G401 (cell line): Measurements from ENCODE around the gene PIM3. TPM values are rescaled to one million over a fixed set of nuclear protein-coding genes. Genes with fewer than 3 reads are reported as not detected.

Experiments used
- DNase-seq: peaks from one replicate; pipeline ENCODE4 v3.0.0-alpha.2; 2015; ENCODE audit warnings: low spot score
- in situ Hi-C: cut with HindIII; loops from 2 replicates; pipeline ENCODE4 v1.10.0; 2016; ENCODE audit warnings: low sequenced_read_pairs, mixed read lengths
- total RNA-seq: library from RNA; depleted of rRNA; stranded (reverse); fragments of >200 nt; shearing (Covaris generic); gene quantifications from 2 replicates; pipeline ENCODE4 v1.2.3, GENCODE V29; 2014

Gene PIM3
- total RNA-seq, 1 experiment from 2014 or later: 106 TPM

DNA sequence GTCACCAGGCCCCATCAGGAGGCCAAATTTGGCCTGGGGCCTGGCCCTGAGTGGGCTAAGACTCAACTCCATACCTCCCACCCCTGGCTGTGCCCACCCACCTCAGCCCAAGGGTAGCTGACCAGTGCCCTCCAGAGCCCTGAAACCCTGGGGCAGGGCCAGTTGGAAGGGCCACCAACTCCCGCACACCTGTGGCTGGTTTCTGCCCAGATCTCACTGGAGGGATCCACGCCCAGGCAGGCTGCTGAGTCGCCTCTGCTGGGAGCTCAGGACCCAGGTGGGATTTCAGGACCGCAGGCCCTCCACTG is 8.9 kb upstream of the PIM3 start:
- in situ Hi-C loops: no loop called here

DNA sequence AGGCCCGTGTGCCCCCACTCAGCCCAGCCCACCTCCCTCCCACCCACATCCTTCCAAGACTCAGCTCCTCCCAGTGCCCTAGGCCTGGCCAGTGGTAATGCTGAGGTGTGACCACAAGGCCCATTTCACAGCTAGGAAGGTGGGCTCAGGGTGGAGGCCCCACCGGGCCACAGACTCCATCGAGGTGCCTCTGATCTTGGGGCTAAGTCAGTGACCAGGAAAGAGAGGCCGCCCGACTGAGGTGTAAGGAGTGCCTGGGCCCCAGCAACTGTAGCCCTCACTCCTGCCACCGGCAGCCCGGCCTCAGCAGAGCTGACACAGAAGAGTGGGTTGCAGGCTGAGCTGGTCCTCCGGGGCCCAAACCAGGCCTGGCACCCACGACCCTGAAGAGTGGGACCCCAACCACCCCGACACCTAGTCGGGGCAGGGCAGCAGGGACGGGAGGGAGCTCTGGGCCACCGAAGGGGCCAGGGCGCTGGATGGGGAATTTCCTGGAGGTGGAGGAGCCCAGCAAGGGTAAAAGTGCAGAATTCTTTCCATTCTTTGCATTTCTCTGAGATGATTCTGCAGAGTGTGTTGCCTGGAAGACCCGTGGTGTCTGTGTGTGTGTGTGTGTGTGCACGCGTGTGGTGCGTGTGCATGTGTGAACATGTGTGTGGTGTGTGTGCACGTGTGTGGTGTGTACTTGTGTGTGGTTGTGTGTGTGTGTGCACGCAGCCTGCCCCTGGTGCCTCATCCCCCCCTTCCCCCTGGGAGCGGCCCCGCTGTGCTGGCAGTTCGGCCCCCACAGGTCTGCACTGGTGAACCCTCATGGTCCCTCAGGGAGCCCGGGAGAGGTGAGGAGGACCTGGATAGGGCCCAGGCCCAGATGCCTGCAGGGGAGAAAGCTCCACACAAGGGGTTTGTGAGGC is 8.3 kb upstream of the PIM3 start:
- in situ Hi-C loops: no loop called here
- DNase-seq: no peak

More for the DNA sequence above, 8.9 kb upstream of the PIM3 start:
- DNase-seq: no peak

DNA sequence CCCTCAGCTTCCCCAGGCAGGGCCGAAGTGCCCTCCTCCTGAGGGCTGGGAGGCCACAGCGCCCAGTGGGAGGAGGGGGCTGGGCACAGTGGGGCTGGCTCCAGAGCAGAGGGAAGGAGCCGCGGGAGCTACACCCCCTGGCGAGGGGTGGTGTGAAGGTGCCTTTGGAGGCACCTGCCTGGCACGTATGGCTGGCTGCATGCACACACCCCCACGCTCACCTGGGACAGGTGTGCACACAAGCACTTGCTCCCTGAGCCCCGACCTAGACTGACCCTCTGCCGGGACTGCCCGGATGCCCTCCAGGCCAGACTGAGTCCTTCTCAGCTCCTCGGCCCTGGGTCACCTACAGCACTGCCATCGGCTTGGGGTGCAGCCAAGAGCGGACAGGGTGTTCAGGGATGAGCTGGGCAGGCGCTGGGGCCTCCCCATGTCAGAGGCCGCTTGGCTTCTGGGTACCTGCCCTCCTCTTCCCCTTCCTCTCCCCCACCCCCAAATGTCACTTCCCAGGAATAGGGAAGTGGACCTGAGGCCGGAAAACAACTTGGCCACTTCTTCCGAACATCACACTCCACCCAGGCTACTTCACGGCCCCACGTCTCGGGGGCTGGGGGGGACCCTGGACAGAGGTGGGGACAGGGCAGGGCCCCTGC is 7.4 kb upstream of the PIM3 start:
- no peak for DNase-seq
- in situ Hi-C loops: no loop called here

DNA sequence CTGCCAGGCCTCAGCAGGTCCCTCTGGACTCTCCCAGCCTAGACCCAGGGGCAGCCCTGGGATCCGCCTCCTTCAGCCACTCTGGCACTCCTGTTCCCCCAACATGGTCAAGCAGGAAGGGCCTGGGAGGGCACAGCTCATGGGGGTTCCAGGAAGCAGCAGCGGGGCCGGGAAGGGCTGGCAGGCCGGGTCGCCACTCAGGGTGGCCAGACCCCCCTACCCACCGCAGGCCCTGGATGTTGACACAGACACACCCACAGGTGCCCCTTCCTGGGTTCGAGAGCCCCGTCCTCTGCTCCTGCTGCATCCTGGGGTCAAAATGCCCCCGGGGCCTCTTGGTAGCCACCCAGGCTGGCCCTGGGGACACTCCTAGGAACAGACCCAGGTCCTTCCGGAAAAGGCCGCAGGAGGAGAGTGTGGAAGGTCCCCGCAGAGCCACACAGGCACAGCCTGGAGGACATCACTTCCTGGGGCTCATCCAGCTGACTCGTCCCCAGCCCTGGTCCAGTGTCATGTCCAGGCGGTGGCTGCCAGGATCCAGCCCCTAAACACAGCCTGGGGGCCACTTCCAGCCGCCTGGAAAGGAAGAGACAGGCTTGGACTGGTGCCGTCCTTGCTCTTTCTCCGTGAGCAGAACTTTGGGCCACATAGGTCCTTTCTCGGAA is 6.8 kb upstream of the PIM3 start:
- in situ Hi-C loops: no loop called here

DNA sequence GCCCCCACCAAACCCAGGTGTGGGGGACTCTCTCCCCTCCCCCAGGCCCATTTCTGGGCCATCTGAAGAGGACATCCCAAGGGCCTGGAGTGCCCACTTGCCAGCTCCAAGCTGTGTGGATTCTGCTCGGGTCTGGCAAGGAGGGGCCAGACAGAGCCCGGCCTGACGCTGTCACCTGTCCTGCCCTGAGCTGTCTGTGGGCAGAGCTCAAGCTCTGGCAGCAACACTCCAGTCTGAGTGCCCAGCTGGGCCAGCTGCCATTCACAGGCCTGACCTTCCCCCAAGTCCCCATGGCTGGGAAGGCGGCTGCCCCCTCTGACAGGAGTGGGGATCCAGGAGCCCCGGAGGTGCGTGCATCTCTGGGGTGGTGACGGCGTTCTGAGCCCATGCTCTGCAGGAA is 6.2 kb upstream of the PIM3 start:
- in situ Hi-C loops: no loop called here
- no peak for DNase-seq

More for the DNA sequence above, 6.8 kb upstream of the PIM3 start:
- no peak for DNase-seq

DNA sequence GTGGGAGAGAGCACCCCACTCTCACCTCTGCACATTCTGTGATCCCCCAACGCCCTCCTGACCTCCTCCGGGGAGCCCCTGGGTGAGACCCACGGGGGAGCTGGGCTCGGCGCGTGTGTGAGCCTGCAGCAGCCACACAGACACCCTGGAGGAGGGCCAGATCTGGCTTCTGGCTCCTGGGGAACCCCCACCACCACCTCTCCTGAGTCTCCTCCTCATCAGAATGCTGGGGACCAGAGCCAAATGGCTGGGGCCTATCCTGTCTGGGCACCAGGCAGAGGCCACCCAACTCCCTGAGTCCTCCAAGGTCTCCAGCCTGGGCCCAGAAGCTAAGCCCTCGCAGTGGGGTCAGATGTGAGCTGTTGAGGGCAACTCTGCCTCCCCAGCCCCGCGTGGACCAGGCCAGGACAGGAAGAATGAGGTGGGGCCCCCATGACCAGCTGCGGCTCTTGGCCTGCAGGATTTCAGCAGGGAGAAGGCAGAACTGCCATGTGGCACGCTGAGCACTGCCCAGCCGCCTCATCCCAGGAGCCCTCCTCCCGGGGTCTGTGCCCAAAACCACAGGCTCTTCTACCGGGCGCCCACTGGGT is 5.5 kb upstream of the PIM3 start:
- in situ Hi-C loops: no loop called here
- DNase-seq: no peak

DNA sequence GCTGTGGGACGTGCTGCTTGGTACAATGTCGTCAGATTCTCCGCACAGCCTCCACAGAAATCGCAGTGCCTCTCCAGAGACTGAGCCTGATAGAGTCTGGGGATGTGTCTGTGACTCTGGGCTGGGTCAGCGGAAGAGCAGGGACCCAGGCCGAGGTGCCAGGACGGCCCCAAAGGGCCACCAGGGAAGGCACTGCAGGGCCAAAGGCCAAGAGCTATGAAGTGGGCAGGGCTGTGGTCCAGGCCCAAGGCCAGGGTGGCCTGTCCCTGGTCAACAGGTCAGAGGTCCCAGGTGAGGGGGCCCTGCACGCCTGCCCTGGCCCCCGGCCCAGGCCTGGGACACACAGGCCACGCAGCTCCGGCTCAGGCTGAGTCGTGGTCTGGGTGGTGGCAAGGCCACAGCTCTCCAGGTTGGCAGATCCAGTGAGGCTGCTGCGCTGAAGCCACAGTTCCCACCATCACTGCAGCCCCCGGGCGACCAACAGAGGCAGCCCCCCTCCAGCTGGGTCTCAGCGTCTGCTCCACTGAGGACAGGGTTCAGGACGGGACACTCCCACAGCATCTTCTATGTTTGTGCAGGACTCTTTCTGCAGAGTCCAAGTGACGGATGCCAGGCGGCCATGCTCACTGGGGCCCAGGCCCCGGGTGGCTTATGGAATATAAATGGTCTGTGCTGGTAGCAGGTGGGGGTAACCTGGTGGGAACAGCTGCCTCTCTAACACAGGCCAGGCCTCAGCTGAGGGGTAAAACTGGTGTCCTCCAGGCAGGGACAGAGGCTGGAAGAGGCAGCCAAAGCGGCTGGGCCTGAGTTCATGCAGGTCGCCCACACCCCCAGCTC is 4.8 kb upstream of the PIM3 start:
- in situ Hi-C loops: no loop called here
- no peak for DNase-seq

DNA sequence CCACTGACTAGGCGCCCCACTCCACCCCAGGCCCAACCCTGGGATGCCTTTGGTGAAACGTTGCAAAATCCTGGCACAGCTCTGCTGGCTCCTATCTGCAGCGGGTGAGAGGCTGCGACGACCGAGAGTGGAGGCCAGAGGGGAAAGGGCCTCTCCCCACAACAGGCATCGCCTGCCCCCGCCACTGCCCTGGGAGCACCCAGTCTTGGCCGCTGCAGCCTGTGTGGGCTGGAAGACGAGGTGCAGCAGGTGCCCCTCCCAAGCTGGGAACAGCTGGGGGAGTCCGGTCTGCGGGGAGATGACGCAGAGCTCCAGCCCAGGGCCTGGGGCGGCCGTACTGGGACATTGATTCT is 4.2 kb upstream of the PIM3 start:
- no peak for DNase-seq
- in situ Hi-C loops: no loop called here

DNA sequence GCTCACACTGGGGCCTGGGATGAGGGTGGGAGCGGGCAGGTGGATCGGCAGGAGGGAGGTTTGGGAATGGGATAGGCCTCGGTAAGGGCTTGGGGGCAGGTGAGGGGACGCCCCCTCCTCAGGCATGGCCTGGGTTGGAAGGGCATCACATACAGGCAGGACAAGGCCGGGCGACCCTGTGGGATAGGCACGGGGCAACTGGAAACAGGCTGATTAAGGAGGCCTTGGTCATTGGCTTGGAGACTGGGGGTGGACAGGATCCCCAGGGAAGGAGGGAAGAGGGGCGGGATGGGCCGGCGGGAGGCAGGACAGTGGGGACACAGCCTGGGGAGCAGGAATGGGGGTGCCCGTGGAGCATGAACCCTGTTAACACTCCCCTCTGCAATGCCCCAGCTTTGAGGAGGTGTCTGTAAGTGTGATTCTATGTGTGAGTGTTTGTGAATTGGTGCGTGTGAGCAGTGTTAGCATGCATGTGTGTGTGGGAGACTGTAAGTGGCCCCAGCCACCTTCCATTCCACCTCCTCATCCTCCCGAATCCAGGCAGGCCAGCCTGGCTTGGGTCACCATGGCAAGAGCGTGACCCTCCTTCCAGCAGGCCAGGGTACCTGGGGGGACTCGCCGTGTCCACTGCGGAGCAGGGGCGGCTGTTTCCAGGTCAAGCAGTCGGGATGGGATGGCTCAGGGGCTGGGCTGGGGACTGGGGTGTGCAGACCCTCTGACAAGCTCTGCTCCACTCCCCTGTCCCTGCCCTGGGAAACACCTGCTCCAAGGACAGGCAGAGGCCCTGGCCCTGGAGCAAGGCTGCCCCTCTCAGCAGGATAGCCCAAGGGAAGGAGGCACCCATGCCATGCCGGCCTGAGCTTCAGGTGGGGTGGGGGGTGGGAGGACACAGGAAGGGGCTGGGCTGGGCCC is 3.4 kb upstream of the PIM3 start:
- DNase-seq: no peak
- in situ Hi-C loops: no loop called here

DNA sequence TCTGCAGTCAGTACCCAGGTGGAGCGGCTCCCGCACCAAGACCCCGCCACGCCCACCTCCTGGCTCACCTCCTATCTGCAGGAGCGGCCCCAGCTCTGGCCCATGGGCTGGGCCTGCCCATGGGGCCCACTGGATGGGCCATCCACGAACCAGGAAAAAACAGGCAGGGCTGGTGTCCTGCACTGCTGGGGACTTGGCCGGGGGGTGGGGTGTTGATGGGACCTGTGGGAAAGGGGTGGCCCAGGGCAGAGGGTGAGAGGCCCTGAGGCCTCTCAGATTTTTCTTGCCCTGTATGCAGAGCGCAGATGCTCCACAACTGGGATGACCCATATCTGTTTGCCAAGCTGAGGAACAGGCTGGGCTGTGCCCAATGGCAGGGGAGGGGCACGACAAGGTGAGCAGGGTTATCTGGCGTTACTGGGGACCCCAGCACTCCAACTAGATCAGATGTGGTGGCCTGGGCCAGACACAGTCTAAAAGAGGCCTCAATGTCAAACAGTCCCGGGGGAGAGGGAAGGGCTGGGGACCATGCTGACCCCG is 2.7 kb upstream of the PIM3 start:
- in situ Hi-C loops: no loop called here
- DNase-seq: no peak

DNA sequence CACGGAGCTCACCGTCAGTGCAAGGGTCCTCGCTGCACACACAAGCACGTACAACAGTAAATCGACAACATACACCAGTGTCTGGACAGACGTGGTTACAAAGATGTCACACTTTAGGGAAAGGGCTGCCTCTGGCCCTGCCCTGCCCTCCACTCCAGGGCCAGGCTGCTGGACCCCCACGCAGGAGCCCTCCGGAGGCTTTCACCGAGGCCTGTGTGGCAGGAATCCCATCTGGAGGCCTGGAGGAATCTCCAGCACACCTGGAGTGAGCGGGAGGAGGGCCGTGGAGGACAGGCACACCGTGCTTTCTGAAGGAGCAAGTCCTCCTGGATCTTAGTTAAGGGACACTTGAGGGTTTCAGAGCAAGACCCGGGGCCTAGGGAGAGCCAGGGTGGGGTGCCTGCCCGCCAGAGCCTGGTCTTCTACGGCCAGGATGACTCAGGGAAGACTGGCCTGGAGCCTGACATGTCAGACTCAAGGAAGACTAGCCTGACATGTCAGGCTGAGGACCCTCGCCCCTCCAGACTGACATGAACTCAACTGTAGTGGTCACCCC is 2.1 kb upstream of the PIM3 start:
- DNase-seq: no peak
- in situ Hi-C loops: no loop called here

DNA sequence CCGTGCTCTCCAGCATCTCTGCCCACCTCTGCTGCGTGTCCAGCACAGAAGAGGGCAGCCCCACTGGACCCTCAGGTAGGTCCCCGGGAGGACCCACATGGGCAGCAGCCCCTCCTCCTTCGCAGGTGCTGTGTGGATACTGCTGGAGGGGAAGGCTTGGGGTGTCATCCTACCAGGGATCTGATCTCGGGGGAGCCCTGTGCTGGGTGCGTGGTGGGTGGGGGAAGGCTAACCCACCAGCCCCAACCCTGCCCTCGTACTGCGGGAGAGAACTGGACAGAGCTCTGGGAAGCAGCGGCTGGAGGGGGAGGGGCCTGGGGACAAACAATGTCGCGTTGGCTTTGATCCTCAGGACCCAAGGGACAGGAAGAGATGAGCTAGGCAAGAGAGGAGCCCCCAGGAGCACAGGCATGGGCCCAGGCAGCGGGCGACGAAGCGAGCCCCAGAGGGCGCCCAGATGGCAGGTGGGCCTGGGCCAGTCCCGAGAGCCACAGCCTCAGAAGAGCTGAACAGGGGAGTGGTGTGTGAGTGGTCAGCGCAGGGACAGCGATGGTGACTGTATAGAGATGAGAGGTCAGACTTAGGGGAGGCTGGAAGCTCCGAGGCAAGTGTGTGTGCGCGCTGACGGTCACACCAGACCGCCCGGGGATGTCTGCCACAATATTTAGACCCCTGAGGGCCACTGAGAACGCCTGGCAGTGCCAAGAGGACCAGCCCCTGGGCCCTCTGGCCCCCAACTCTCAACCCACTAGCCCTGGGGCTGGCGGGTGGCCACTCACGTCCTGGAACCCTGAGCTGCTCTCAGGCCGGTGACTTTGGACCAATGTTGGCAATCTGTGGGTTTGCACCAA is 1.4 kb upstream of the PIM3 start:
- no peak for DNase-seq
- in situ Hi-C loops: no loop called here

DNA sequence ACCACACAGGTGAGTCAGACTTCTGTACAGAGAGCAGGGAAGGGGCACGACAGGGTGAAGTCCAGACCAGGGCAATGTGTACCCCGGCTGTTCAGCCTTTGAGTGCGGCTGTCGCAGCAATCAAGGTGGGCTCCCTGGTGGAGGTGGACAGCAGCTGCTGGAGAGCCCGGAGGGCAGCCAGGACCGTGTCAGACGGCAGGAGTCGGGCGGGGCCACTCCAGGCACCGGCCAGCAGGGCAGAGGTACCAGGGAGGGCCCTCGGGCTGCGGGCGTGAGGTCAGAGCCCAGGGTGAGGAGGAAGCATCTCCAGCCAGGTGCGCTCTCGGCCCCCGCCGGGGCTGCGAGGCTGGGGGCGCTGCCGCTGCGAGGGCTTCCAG is 802 bp upstream of the PIM3 start:
- in situ Hi-C loops: no loop called here
- no peak for DNase-seq

DNA sequence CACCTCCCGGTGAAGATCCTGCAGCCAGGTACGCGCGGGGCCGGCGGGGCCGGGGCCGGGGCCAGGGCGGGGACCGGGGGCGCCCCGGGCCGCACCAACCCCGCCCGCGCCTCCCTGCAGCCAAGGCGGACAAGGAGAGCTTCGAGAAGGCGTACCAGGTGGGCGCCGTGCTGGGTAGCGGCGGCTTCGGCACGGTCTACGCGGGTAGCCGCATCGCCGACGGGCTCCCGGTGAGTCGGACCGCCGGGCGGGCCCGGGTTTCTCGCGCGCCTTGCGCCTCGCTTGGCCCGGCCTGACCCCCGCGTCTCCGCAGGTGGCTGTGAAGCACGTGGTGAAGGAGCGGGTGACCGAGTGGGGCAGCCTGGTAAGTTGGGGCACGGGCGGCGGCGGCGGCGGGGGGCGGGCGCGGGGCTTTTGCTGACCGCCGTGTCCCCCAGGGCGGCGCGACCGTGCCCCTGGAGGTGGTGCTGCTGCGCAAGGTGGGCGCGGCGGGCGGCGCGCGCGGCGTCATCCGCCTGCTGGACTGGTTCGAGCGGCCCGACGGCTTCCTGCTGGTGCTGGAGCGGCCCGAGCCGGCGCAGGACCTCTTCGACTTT is 531 bp downstream of the PIM3 start:
- no peak for DNase-seq
- in situ Hi-C loops: no loop called here

DNA sequence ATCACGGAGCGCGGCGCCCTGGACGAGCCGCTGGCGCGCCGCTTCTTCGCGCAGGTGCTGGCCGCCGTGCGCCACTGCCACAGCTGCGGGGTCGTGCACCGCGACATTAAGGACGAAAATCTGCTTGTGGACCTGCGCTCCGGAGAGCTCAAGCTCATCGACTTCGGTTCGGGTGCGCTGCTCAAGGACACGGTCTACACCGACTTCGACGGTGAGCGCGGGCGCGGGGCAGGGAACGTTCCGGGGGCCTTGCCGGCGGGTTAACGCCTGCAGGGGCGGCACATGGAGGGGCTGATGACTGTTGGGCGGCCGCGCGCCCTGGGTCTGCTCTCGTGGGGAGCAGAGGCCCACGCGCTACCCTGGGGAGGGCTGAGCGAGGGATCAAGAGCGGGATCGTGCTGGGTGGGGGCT is 1.0 kb downstream of the PIM3 start:
- in situ Hi-C loops: no loop called here

DNA sequence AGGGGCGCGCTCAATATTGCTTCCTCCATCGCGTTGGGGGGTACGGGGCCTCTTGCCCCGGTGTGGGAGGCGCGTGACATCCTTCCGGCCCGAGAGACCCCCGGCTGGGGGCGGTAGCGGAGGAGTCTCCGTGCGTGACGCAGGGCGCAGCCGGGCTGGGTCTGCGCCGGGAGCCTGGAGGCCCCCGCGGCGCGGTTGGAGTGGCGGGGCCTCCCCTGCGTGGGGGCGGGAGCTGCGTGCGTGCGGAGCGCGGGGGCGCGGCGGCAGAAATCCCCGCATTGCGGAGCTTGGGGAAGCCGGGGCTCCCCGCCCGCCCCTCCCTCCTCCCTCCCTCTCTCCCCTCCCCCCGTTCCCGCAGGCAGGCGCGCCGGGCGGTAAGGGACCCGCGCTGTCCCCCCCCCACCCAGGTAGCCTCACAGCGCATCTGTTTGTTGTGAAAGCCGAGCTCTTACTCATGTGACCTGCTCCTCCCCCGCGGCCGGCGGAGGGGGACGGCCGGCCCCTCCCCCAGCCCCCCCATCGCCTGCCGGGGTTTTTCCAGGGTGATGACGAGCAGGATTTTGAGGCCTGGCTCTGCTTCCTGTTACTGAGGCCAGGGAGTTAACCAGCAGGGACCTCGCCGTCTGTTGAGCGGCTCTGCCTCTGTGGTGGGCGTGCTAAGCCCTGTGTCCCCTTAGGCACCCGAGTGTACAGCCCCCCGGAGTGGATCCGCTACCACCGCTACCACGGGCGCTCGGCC is 1.6 kb downstream of the PIM3 start:
- in situ Hi-C loops: no loop called here
- DNase-seq: peak; percentile 73

More for the DNA sequence above, 1.0 kb downstream of the PIM3 start:
- no peak for DNase-seq
